GM12872 (cell line): ENCODE results near the gene PUS1.

Experiments used
- TF ChIP-seq, protein P1 (sequence below): IDR thresholded peaks from 3 replicates; pipeline ENCODE4 v1.5.1; 2011; ENCODE audit warnings: low read depth, mild to moderate bottlenecking, low read length, moderate library complexity; ENCODE audit not compliant: insufficient read depth

The PUS1 gene

DNA sequence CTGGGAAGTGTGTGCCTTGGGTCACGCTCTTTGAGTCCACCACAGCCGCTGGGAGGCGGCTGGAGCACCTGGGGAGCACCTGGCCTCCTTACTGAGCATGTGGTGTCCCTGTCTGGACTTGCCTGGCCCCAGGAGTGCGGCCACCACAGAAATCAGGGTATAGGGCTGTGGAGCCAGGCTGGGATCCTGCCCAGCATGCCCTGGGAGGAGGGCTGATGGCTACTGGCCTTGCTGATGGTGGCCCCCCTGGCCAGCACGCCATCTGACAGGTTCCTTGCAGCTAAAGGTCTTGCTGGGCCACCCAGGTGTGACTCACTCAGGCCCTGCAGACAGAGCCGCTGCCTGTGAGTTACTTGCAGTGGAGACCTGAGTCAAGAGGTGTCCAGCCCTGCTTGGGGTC is 28.7 kb upstream of the PUS1 start:
- TF ChIP-seq, protein P1, sequence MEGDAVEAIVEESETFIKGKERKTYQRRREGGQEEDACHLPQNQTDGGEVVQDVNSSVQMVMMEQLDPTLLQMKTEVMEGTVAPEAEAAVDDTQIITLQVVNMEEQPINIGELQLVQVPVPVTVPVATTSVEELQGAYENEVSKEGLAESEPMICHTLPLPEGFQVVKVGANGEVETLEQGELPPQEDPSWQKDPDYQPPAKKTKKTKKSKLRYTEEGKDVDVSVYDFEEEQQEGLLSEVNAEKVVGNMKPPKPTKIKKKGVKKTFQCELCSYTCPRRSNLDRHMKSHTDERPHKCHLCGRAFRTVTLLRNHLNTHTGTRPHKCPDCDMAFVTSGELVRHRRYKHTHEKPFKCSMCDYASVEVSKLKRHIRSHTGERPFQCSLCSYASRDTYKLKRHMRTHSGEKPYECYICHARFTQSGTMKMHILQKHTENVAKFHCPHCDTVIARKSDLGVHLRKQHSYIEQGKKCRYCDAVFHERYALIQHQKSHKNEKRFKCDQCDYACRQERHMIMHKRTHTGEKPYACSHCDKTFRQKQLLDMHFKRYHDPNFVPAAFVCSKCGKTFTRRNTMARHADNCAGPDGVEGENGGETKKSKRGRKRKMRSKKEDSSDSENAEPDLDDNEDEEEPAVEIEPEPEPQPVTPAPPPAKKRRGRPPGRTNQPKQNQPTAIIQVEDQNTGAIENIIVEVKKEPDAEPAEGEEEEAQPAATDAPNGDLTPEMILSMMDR = no peak

DNA sequence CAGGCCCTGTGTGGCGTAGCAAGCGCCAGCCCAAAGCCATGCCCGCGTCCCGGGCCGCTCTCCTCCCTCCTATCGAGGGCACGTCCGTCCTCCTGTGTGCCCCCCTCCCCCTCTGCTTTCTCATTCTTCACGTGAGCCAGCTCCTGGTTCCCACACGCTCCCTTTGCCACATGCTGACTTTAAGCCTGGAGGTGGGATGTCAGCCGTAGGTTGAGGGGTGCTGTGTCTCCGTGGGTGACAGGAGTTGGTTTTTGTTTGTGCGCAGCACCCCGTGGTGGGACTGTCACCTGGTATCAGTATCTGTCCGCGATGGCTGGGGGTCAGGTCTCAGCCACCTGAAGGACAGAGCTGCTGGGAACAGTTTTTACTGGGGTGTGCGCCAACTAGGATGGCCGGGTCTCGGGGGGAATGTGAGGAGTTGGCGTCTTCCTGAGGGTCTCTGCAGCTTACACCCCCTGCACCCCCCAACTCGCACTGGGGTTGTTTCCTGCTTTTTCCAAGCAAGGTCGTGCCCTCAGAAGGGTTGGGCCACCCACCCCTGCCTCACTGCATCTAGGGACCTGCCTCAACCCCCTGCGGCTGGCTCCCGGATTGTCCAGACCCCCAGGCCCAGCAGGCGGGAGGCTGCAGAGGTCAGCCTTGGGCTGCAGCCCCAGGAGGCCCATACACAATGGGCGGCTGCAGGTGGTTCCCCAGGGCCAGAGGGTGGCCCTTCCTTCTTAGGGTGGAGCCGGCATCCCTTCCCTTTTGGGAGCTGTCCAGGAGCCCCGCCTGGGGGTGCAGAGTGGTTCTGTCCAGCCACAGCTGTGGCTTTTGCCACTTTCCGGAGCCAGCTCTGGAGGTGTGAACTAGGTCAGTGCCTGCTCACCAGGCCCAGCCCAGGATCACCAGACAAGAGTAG is 27.4 kb upstream of the PUS1 start:
- TF ChIP-seq, protein P1 = no peak

DNA sequence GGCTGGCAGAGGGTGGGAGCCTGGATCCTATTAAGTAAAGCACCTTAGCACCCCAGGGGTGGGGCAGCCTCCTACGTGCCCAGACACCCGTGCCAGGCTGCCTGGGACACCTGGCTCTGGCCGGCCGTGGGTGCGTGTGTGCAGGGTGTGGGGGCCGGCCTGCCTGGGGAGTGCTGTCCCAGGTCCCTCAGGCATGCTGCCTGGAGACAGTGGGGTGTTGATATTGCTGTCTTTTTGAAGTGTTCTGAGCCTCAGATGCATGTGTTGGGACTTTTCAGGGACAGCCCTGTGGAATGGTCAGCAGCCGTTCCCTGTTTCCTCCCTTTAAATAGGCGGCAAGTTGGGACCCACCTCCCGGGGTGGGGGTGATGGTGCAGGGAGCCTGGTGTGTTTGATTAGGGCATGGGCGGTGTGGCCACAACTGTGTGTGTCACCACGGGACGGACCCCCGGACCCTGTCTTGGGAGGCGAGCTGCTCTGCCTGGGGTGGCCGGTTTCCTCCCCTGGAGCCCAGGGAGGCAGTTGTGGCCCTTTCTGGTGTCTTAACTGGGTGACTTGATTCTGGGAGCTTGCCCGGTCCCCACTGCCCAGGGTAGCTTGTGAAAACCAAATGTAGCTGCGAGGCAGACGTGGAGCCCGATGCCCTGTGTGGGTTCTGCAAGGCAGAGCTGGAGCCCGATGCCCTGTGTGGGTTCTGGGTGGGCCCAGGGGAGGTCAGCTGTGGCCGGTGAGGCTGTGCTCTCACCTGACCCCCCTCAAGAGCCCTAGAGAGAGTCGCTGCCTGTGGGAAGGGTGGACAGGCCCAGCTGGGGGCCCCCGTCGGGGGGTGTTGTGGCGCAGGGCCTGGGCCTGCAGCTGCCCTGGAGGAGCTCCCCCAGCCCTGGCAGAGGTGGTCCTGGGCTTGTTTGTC is 26.5 kb upstream of the PUS1 start:
- TF ChIP-seq, protein P1 = no peak

DNA sequence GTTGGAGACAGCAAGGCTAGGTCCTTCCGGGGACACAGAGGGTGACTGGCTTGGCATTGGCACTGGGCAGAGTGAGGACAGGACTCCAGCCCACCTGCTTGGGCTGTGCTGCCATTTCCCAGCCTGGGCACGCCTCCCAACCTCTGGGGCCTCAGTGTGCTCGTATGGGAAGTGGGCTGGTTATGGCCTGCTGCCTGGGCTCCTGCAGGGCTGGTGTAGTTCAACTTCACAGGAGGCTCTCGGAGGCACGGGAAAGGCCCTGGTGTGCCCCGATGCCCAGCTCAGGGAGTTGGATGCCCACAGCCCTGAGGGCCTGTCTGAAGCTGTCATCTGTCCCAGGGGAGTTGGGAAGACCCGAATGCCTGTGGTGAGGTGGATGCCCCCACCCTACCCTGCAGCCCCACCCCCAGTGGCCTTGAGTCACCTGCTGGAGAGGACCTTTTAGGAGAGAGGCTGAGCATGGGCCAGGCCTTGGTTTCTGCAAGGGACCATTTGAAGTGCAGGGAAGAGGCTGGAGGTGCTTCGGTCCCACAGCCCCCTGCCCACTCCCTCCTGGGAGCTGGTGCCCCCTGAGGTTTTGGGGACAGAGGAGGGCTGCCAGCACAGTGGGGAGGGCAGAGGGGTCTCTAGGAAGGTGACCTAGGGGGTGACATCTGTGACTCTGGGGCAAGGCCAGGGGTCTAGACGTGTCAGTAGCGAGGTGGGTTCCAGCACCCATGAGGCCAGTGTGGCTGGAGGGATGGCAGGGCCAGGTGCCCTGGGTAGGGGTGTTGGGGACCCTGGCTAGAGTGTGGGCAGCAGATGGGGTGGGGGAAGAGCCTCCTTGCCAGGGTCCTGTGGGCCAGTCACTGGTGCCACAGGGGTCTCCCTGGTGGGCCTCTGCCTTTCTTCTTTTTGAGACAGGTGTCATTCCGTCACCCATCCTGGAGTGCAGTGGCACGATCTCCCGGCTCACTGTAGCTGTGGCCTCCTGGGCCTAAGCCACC is 25.5 kb upstream of the PUS1 start:
- TF ChIP-seq, protein P1 = no peak

DNA sequence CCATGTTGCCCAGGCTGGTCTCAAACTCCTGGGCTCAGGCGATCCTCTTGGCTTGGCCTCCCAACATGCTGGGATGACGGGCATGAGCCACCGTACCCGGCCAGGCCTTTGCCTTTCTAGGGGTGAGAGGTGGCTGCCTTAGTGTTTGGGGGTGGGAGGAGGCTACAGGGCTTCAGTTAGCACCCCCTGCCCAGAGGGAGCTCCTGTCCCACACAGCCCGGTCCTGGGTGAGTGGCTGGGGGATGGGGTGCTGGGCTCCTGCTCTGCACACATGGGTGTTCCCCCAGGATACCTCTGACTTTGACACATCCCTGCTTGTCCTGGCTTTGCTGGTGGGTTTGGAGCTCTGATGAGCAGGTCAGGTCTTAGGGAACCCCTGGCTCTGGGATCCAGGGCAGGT is 24.7 kb upstream of the PUS1 start:
- TF ChIP-seq, protein P1 = no peak

- TF ChIP-seq, protein P1 = no peak
Observed at GRCh38 chr12:131905081-131905629, 23.9 kb upstream of the PUS1 start.
